Measurements from ENCODE around the gene GRID1.

DNA sequence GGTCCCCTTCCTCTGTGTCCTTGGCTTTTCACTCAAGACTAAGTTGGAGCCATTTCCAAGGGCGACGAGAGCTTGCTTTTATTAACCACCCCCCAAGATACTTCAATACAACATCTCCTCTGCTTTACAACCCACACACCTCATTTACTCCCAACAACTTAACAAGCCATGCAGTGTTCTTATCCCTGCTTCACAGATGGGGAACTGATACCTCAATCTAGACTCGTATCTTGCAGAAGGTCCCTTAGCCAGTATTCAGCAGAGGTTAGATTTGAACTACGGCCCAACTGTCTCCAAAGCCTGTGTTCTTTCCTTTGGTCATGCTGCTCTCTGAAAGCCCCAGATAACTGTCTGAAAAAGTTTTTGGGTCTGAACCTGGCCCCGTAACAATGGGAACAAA, 444.8 kb downstream of the GRID1 start:
- TF ChIP-seq ZNF274 (IDR thresholded peaks at IDR 0.05; ENCODE audit: low read depth, low read length): no peak
- TF ChIP-seq YY1 (IDR thresholded peaks at IDR 0.05; ENCODE audit: insufficient read depth, insufficient read length): no peak
- TF ChIP-seq SUZ12 (IDR thresholded peaks at IDR 0.05; ENCODE audit: extremely low read depth, insufficient read depth, insufficient read length): no peak
